GOT3 (cell line): ENCODE data around the gene SHLD2.
"Not testable (repeated sequence)": the region's sequence is repeated elsewhere in the genome, so short reads cannot be mapped to it uniquely, and the experiment has no call there.

Experiments
- DNase-seq: peaks from one replicate; lab custom pipeline; 2025; ENCODE audit warnings: mixed read lengths; lab: John Stamatoyannopoulos, UW

The SHLD2 gene

DNA sequence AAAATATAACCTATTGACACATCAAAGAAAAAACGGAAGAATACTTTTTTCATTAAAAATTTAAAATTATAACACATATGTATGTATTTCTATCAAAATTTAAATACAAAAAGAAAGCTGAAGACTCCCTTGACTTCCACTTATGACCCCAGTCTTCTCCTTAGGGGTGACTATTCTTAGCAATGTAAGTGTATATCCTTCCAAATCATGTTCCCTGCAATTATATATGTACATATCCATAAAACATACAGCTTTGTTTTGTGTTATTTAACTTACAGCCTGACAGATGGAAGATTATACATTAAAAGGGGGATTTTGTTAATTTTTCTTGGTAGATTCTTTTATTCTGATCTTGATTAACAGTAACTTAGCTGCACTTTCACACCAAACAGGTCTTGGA, 9.5 kb upstream of the SHLD2 start:
- no peak for DNase-seq

DNA sequence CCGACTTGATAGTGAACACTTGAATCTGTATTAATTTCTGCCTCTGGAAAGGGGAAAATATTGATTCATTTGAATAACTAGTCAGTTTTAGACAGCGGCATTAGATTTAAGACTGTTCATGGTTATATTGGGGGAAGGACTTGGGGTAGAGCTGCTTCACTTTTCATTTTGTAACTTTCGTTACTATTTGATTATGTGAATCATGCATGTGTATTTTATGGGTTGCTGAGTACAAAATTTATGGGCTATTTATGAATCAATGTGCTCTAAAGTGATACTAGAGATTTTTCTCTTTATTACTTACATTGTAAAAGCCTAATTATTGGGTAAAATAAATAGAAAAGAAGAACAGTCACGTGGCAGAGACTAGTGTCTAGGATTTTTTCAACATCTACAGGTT, 5.3 kb upstream of the SHLD2 start:
- DNase-seq: no peak

DNA sequence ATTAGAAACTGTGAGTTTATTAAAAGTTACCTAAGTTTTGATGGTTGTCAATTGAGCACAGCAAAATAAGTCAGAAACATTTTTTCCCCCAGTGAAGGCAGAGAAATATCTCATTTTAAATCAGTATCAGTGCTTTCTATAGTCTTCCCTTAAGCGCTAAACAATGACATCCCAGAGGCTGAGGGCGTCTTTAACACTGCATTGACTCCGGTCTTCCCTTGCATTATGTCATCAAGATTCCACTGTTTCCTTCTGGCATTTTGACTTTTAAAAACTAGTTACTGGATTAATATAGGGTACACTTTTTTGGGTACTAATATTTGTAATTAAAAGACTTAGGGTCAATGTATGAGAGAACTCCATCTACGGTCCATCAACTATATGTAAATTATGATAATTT, 4.2 kb upstream of the SHLD2 start:
- no peak for DNase-seq

DNA sequence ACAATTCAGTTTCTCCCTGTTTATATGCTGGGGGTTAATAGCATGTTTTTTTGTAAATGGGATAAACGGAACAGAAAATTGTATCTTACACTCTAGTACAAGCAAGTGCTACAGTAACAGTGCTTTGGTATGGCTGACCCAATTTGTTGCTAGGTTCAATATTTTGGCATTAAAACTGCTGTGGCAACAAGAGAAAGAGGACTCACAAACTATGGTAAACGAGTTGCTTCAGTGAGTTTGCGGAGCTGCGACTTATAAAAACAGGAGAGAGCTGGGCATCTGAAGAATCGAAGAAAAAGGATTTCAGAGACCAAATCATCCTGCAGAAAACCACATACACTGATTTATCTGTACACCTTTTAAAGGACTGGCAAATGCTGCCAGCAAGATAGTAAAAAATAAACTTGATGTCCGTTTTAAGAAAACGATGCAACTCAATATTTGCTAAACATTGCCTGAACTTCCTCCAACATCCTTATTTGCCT, 2.6 kb upstream of the SHLD2 start:
- DNase-seq: no peak

DNA sequence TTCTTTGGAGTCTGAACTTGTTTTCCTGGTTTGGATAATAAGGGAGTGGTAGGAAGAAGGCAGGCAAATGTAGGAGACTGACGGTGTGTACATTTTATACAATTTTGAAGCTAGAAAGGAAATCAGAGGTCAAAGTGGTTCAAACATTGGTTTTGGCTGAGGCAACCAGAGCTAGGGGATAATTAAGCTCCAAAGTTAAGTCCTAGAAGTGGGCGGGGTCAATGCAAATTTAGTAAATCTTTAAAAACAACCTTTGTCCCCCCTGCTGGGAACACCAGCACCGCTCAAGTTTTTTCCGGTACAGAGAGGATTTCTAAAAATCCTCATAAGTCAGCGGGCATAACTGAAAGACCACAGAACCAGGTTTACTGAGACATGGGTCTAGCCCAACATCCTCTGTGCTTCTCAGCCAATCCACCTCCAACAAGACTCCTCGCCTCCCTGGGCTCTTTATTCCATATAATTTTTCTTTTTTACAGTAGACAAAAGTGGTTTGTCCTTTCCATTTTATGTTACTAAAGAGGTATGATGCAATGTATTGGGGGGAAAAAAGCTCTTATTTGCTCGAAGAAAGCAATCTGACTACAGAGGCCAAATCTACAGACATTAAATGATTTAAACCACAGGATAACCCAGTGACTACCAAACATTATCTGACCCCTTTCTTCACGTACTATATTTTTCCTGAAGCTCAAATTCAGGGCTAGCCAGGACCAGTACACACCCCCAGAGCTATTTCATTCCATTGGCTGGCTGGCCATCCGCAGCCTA, 2.0 kb upstream of the SHLD2 start:
- DNase-seq: no peak

DNA sequence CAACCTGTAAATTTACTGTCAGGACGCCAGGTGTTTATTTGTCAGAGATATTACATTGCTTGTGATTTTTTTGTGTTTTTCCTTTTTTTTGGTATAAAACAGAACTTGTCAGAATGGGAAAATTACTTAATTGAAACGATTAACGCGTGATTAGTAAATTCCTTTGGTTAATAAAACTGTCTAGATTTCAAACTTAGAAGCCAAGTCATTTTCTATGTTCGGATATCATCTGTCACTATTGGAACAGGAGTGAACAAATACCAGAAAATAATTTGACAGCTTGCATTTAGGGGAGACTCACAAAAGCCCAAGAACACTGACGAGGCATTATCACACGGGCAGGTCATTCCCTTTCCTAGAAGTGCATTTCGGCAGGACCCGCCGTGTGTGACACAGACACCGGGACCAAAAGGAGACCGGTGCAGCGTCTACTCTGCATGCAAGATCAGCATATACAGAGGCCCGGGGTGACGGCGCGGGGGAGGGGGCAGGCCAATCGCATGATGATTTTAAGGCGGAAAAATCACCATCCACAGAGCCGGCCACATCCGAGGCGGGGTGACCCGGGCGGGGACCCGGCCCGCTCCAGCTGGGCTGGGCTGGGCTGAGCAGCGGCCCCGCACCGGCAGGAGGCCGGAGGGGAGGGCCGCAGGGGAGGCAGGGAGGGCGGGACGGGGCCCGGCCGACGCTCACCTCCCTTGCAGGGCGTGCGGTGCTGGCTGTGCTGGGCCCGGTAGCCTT, 1.2 kb upstream of the SHLD2 start:
- no peak for DNase-seq

DNA sequence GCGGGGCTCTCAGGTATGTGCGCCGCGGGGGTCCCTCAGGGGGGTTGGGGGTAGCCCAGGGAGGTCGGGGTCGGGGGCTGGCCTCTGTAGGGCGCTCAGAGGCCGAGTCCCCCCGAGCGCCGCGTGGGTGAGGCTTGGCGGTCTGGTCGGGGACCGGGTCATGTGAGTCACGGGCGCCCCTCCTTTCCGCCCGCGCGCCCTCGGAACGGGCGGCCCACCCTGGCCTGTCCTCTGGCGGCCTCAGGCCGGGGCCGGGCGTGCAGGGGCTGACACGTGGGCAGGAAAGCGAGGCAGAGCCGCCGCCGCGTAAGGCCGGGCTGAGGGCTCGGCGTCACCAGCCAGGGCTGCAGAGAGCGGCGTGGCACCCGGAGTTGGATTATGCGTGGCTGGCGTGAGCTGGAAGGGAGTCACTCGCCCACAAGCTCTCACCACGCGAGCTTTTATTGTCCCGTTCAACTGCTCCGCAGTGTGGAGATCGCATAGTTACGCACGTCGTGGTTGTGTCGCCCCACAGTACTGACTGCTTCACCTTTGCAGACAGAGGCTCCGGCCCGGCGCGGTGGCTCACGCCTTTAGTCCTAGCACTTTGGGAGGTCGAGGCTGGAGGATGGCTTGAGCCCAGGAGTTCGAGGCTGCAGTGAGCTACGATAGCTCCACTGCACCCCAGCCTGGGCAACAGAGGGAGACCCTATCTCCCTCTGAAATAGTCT, 385 bp downstream of the SHLD2 start:
- peak; percentile 80 for DNase-seq

DNA sequence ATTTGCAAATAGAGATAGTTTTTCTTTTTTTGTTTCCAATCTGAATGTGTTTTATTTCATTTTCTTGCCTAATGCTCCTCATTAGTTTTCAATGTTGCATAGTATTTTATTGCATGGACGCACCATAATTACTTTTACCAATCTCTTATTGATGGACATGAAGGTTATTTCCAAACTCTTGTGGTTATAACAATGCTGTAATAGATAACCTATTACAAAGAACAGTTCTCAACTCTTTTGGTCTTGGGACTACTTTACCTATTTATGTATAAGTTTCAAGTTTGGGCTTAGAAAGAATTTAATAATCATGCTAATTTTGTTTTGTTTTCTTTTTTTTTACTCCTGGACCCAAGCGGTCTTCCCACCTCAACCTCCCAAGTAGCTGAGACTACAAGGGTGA, 7.0 kb downstream of the SHLD2 start:
- DNase-seq: no peak

DNA sequence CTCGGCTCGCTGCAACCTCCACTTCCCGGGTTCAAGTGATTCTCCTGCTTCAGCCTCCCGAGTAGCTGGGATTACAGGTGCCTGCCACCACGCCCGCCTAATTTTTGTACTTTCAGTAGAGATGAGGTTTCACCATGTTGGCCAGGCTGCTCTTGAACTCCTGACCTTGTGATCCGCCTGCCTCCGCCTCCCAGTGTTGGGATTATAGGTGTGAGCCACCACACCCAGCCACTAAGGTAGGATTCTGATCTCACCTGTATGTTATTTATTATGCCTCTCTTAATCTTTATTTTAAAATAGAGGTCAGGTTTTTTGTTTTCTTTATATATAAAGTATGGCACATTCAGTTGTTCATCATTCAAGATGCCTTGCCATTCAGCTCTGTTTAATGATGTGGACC, 9.7 kb downstream of the SHLD2 start:
- DNase-seq: not testable (repeated sequence)

DNA sequence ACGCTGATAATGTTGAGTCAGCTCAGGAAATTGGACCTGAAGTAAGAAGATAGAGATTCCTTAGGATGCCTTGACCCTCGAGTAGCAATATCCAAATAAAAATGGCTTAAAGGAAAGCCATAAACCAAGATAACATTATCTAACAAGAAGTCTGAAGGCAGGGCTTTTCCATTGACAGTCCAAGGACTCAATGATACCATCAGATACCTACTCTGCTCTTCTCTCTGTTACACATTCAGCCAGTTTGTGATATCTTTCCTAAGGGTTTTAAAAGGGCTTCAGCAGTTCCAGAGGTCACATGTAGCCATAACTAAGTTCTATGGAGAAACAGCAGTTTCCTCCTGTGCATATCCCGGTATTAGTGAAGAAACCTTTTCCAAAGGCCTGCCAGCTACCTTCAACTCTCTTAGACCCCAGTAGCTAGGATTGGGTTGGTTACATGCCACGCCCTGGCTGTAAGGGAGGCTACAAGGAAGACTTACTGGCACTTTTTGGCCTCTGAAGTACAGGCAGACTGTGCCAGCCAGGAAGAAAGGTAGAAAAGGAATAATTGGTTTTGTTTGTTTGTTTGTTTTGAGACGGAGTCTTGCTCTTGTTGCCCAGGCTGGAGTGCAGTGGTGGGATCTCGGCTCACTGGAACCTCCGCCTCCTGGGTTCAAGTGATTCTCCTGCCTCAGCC, 10.6 kb downstream of the SHLD2 start:
- DNase-seq: no peak

DNA sequence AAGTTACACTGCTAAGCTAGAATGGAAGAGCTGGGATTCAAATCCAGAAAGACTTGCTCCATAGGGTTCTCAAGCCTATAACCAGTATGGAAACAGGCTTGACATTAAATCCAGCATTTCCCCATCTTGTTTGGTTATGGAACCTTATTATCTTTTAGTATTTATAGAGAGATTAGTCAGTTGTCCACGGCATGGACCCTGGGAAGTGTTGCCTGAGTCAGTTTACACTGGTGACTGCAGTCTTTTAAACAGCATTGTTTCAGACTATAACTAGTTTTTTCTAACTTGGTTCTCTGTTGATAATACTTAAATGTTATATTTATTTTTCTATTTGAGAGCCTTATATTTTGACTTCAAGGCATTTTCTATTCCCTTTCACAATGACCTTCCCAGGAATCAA, 23.1 kb downstream of the SHLD2 start:
- DNase-seq: not testable (repeated sequence)

DNA sequence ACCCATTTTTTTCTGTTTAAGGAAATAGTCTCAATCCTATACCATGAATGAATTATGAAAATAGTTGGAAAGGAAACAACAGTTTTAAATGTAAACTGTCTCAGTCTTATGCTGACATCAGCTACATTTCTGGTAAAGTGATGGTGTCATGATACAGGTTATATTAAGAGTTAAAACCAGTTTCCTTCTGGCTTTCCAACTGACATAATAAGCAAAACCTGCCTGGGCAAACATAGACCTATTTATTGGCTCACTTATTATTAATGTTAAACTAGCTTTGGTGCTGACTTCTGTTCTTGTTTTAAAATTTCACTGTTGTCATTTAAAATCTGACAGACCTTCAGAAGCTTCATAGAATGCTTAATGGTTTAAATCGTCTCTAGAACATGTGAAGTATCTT, 24.0 kb downstream of the SHLD2 start:
- DNase-seq: not testable (repeated sequence)

DNA sequence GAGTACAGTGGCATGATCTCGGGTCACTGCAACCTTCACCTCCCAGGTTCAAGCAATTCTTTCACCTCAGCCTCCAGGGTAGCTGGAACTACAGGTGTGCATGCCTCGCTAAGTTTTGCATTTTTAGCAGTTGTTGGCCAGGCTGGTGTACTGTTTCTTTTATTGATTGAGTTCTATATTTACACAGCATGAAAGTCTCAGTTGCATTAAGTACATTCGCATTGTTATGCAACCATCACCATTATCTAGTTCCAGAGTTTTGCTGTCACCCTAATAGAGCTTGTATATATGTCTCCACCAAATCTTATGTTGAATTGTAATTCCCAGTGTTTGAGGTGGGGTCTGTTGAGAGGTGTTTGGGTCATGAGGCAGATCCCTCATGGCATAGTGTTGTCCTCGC, 28.3 kb downstream of the SHLD2 start:
- not testable (repeated sequence) for DNase-seq

DNA sequence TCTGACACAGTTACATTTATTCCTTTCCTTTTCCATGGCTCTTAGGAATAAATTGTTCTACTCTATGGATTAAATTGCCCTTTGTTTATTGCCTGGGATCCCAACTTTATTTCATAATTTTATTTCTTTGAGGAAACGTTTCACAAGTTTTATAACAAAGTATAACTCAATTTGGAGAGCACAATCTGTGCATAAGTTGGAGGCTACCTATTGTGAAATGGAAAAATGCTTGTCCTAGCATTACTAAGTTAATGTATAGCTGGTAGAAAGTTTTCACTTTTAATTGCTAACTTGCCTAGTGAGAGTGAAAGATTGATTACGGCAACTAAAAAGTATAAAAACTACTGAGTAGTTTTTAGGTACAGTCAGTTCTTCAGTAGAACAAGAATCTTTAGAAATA, 32.0 kb downstream of the SHLD2 start:
- DNase-seq: not testable (repeated sequence)

DNA sequence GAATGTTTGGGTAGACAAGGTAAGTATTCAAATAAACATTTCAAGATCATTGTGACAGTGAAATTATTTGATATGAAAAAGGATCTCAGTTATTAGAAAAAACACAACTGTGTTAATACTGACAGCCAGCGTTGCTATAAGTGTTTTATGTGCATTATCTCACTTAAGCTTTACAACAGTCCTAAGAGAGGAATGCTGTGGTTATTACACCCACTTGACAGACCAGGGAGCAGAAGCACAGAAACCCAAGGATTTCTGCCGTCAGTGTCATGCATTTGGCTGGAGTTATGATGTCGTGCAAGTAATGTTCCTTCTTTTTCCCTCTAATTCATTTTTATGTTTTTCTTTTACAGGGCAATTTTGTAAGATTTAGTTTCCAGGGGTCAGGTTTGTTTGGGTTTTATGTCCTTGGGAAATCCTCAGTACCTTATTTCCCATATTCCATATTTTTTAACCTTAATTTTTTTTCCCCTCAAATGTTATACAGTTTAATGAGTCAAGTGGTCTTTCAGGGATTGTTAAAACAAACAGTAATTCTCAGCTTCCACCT, 32.7 kb downstream of the SHLD2 start:
- not testable (repeated sequence) for DNase-seq

DNA sequence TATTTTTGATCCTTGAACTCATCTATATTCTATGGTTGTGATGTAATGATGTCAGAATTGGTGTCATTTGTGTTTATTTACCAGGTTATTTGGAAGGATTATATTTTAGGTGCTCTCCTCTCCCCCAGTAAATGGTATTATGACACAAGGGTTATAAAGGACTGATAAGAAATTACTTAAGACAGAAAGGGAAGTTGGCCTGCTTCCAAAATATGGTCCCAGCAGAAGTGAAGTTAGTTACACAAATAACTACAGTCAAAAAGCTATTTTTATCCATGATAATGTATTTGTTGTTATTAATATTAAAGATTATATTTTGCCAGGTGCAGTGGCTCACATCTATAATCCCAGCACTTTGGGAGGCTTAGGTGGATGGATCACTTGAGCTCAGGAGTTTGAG, 37.2 kb downstream of the SHLD2 start:
- not testable (repeated sequence) for DNase-seq

DNA sequence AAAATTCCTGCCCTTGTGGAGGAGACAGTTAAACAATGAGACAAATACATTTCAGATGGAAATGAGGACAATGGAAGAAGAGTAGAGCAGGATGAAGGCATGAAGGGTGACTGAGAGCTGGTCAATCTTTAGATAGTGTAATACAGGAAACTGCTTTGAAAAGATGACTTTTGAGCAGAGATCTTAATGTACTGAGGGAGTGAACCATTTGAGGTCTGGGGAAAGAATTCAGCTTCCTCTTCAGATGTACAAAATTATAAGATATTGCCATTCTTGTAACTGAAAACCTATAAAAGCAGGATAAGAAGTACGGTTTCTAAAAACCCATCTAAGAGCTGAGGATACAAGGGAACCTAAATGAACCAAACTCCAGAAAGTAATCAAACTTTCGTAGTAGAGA, 38.9 kb downstream of the SHLD2 start:
- not testable (repeated sequence) for DNase-seq

DNA sequence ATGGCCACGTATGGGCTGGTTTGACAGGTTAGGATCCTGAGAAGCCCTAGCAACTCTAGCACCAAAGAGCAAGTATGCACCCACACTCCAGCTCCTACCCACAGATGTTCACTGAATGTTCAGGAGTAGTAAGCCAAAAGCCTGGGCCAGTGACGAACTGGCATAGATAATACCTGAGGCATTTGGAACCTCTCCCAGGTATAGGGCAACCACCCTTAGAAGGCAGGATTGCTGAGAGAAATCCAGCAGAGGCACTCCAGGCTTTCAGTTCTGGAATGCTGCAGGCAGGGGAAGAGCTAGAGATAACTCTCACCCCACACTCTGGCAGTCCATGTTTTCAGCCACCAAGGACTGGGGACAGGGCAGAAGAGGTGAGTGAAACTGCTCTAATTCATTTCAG, 39.4 kb downstream of the SHLD2 start:
- DNase-seq: not testable (repeated sequence)

DNA sequence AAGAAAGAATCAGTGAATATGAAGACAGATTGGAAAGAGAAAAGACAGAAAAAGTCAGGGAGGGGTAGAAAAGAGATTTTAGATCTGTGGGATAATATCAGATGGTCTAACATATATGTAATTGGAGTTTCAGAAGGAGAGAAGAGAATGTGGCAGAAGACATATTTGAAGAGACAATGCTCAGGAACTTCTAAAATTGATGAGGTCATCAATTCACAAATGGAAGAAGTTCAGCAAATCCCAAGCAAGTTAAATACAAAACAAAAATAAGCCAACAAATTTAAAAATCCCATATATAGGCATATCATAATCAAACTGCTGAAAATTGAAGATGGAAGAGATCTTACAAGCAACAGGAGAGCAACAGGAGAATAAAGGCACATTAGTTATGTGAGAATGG, 42.5 kb downstream of the SHLD2 start:
- DNase-seq: not testable (repeated sequence)

DNA sequence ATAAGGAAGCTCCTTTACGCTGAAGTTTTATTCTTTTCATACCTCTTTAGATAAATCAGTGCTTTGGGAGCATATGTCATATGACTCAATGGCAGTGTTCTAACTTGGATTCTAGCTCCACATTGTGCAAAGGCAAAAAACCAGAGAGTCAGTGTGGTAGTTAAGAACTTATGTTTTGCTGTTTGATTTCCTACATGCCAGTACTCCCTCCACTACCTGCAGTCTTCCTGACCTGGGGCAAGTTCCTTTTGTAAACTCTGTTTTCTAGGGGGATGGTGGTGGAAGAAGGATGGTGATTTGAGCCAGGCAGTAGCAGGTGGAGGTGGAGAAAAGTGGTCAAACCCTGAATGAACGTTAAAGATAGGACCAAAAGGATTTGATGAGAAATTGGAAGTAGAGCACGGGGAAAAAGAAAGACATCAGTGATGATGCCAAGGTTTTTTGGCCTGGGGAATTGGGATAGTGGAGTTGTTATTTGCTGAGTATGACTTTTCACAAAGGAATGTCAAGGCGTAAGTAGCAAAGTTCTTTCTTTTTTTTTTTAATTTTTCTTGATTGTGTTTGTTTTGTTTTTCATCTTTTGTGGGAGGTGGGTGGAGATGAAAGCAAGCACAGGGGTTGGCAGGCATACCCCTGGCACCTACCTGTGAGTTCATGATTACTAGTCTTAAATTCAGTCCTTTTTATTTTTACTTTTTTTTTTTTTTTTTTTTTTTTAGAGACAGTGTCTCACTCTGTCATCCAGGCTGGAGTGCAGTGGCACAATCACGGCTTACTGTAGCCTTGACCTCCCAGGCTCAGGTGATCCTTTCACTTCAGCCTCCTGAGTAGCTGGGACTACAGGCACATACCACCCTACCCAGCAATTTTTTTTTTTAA, 47.5 kb downstream of the SHLD2 start:
- DNase-seq: not testable (repeated sequence)

DNA sequence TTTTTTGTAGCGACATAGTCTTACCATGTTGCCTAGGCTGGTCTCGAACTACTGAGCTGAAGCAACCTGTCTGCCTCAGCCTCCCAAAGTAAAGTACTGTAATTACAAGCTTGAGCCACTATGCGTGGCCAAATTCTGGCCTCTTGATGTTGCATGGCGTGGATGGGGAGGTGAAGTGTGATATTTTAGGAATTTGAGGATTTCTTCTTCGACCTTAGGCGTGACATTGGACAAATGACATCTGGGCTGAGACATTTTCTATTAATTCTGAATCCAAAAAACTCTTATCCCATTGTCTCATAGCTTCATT, 48.1 kb downstream of the SHLD2 start:
- not testable (repeated sequence) for DNase-seq
